GM21367 (cell line): ENCODE results near the gene SMG9.

Experiments used
- ATAC-seq: cut with Tn5 transposase; IDR thresholded peaks from one replicate; pipeline ENCODE4 v1.9.1; 2021; ENCODE audit not compliant: unreplicated experiment

The SMG9 gene, protein sequence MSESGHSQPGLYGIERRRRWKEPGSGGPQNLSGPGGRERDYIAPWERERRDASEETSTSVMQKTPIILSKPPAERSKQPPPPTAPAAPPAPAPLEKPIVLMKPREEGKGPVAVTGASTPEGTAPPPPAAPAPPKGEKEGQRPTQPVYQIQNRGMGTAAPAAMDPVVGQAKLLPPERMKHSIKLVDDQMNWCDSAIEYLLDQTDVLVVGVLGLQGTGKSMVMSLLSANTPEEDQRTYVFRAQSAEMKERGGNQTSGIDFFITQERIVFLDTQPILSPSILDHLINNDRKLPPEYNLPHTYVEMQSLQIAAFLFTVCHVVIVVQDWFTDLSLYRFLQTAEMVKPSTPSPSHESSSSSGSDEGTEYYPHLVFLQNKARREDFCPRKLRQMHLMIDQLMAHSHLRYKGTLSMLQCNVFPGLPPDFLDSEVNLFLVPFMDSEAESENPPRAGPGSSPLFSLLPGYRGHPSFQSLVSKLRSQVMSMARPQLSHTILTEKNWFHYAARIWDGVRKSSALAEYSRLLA

DNA sequence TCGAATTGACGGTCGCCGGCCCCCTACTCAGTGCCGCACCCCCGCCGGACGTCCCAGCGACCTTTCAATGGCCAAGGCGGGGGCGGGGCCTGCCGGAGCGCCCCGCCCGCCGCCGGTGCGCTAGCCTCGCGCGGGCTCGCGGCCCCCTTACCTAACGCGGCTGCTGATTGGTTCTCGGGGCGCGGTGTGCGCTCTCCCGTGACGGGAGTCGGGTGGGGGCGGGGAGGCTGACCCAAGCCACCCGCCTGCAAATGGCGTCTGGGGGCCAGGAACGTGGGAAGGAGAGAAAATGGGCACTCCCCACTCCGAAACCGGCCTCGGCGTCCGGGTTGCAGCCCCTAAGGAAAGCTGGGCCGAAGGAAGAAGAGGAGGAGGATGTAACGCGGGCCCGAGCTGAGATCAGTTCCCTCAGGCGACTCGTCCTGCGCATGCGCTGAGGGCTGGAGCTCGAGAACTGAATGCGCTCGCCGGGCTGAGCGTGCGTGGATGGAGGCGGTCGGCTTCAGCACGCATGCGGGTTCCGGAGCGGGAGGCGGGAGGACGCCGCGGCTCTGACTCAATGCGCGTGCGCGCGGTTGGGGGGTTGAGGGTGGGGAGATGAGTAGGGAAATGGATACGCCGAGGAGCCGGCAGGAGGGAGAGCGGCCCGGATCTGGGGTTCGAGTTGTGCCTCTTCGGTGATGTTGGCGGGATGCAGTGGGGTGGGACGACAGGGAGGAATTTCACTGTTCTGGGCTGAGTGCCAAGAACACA is at the start of gene SMG9:
Gene SMG9, minus strand, starts transcription at position 460 of the 753 bp plus-strand sequence. CDS start 4,221 bp downstream, outside the sequence.
- peak; percentile 37 for ATAC-seq

DNA sequence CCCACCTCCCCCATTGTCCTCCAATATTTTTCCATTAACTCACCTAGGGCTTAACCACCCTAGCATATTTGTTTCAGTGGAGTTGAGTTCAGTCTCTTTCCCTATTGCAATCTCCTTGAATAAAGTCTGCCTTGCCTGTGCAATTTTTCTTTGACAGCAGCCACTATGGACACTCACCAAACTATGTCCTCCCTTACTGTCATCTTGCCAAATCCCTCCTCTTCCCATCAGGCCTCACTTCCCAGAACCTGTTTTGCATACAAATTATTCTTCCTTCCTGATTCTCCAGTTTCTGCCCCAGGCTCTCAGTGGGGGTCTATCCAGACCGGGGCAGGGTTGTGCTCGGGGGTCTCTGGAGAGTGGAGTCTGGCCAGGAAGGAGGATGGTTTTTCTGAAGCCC is 49.7 kb upstream of the SMG9 start:
- ATAC-seq = no peak

DNA sequence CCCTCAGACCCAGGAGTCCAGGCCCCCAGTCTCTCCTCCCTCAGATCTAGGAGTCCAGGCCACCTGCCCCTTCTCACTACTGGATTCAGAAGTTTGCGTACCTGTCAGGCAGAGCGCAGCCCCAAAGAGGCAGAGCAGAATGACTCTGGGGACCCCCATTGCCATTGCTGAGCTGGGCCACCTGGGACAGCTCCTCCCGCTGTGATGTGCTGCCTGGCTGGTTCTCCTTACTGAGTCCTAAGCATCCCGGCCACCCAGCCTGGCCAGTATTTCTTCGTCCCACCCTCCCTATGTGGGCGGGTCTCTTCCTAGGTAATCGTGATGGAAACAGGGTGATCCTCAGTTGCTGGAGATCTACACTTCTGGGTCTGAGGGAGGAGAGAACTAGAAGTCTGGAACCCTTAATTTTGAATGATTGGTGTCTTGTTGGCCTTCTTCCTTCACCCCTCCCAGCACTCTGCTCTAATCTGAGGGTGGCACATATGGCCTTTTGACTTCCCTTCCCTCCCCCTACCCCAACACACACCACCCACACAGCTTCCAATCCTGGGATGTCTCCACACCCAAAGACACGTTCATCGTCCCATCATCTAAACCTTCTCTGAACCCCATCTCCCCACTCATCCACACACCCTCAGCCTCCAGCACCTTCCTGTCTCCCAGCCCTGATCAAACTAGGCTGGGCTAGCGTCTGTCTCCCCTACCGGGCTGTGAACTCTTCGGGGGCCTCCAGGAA is 47.6 kb upstream of the SMG9 start, which contains the start of gene LYPD5:
Gene LYPD5, minus strand, starts transcription at position 232 of the 736 bp plus-strand sequence. Its CDS starts 67 bp downstream, at position 165.
- ATAC-seq = no peak

DNA sequence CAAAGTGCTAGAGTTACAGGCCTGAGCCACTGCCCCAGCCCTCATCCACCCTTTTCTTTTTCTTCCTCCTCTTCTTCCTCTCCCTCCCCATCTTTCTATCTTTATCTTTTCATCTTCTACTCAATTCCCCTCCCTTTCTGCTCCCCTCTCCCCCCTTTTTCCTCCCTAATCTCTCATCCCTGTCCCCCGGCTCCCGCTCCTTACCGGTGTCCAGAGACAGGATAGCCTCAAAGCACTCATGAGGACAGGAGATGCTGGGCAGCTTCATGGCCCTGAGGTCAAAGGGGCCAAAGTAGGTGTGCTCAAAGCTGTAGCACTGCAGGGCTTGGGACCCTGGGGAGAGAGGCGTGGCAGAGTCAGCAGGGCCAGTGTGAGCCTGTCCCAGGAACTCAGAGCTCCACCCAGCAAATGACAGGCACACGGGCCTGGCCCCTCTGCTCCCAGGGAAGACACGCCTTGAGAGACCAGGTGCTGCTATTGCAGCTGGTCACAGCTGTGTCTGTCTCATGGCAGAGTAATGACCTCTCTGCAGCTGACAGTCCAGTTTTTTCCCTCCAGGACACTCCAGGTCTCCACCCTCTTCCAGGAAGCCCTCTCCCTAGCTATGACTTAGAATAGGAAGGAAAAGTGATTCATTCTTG is 44.9 kb upstream of the SMG9 start:
- ATAC-seq = no peak

DNA sequence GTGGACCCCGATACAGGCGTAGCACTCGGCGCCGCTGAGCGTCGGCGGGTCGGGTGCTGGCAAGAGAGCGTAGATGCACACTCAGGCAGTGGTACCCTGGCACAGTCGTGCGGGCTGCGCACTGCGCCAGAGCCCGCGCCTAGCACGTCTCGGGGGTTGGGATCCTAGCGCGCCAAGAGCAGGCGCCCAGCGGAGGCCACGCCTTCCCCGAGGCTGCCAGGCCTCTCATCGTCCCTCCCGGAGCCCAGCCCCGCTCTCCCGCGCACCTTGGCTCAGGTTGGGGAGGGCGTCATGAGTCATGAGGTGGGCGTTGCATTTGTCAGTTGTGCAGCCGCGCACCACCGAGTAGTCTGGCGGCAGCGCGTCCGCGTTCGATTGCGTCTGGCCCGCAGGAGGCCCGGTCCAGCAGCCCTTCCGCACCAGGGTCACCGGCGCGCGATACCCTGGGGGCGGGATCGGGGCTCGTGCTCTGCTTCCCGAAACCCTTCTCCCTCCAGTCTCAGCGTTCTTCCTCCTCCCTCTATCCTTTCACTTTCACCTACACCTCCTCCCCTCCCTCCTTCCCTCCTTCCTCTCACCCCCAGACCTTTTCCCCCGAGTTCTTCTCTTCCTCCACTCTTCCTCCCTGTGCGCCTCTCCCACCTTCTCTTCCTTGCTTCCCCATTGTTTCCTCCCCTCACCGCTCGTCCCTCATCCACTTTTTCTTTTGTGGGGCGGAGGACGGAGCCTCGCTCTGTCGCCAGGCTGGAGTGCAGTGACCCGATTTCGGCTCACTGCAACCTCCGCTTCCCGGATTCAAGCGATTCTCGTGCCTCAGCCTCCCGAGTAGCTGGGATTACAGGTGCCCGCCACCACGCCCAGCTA is 44.0 kb upstream of the SMG9 start:
- ATAC-seq = no peak

DNA sequence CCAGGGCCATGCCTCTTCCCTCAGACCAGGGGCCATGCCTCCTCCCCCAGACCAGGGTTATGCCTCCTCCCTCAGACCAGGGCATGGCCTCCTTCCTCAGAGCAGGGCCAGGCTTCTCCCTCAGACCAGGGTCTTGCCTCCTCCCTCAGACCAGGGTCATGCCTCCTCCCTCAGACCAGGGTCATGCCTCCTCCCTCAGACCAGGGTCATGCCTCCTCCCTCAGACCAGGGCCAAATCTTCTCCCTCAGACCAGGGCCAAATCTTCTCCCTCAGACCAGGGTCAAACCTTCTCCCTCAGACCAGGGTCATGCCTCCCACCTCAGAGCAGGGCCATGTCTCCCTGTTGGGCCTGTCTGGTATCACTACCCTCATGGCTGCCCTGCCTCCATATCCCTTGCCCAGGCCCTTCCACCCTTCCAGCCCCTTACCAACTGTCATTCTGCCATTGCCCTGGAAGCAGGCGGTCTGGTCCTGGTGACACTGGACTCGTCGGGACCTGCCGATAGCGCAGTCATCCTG is 43.3 kb upstream of the SMG9 start:
- ATAC-seq = no peak

DNA sequence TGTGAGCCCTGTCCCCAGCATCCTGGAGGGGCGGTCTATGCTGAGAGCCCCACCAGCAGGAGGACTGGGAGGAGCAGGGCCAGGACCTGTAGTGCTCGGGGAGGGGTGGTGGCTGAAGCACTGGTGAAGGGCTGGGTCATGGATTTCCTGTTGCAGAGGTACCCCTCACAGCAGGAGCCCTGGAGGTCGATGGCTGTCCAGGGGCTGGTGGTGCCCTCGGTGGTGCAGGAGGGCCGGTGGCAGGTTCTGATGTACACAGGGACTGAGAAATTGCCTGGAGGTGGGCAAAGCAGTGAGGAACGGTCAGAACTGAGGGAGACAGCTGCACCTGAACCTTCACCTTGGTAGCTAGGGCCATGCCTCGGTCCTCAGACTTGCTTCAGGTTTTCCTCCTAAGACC is 42.8 kb upstream of the SMG9 start:
- no peak for ATAC-seq

DNA sequence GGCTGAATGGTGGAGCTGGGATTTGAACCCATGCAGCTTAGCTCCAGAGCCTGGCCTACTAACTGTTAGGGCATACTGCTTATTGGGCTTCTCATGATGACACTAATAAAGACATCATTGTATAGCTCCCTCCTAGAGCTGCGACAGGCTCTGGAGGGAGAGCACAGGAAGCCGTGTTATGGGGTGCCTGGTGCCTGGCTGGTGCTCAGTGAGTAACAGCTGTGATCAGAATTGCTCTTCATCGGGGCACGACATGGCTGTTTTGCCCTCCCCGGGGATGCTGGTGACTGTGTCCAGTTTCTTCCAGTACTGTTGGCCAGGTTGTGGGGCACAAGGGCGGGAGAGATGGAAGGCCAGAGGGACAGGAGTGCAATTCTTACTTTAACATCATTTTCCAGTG is 42.4 kb upstream of the SMG9 start:
- no peak for ATAC-seq

DNA sequence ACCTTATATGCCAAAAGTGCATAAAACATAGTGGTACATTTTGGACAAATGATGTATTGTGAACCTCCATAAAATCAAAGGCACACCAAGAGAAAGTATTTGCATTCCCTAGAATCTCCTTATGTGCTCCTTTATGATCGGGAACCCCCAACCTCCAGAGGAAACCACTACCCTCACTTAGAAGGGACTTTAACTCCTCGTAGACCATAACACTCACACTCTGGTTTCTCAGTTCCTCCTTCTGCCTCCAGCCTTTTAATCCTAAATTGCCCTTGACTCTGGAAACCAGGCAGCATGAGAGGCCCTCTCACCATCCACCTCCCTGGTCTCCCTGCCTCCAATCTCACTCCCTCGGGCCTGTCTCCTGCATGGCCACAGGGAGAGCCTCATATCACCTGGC is 35.8 kb upstream of the SMG9 start:
- no peak for ATAC-seq

DNA sequence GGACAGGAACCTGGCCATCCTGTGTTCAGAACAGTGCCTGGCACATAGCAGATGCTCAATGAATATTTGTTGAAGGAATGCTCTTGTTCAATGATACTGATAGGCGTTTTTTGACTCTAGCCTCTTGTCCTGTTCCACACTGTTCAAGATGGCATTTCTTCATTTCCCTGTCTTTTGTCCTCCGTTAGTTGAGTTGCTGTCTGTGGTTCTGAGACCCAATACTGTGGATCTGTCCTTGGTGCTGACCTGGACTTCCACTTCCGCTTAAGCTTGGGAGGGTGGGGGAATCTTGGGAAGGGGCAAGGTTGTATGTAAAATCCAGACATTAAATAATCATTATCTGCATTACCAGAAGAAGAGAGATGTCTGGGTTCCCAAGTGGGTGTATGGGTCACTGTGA is 34.3 kb upstream of the SMG9 start:
- ATAC-seq = no peak

DNA sequence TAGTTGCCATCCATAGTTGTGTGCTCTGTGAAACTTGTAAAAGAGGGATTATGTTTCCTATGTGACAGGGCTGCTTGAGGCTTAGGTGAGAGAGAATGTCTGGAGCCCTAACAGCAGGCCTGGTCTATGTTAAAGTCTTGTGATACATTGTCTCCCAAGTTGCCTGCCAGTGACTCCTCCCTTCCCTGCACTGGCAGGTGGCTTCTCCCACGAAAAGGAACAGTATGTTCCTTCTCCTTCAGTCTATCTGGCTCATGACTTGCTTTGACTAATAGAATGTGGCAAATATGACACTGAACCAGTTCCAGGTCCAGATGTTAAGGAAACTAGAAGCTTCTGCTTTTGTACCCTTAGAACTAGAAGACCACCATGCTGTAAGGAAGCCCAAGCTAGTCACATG is 31.9 kb upstream of the SMG9 start:
- ATAC-seq = no peak

DNA sequence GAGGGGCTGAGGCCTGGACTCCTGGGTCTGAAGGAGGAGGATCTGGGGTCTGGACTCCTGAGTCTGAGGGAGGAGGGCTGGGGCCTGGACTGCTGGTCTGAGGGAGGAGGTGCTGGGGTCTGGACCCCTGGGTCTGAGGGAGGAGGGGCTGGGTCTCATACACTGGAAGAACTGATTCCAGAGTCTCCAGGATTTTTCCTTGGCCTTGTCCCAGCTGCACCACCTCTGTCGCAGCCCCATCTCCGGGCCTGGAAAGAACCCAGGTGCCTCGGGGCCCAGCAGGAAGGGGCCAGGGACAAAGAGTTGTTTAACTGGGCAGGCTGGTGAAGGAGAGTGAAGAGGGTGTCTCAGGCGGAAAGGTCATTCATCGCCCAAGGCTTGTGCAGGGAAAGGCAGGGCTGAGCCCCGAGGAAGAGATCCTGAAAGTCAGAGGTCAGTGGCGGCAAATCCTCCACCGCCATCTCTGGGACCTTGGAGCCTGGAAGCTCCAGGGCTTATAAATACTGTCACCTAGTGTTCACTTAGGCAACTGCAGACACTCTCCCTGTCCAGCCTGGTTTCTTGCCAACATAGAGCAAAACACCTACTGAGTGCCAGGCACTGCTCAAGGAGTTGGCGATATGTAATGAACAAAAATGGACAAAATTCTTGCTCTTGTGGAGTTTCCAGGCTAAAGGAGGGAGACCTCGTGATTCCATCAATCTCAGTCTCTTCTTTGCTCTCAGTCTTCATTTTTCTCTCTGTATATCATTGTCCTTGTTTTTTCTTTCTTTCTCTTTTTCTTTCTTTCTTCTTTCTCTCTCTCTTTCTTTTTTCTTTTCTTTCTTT is 30.4 kb upstream of the SMG9 start:
- no peak for ATAC-seq

DNA sequence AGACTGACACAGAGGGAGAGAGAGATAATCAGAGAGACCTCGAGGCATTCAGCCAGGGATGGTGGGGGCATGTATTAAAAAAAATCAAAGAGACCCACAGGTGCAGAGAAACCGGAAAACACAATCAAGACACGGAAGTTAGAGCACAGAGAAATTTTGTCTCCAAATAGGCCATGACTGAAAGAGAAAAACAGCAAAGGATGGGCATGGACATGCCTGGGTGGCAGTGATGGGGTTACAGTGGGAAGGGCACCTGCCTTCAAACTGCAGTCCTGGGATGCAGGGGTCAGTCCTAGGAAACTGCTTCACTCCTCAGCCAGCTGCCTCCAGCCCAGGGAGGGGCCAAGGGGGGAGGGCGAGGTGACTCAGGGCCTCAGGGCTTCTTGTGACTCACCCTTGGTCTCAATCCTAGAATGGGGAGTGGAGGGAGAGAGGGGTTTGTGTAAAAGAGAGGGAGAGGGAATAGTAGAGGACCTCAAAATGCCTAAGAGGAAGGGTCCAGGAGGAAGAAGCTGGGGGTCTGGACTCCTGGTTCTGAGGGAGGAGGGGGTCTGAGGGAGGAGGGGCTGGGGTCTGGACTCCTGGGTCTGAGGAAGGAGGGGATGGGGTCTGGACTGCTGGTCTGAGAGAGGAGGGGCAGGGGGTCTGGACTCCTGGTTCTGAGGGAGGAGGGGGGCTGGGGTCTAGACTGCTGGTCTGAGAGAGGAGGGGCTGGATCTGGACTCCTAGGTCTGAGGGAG is 29.6 kb upstream of the SMG9 start:
- no peak for ATAC-seq

DNA sequence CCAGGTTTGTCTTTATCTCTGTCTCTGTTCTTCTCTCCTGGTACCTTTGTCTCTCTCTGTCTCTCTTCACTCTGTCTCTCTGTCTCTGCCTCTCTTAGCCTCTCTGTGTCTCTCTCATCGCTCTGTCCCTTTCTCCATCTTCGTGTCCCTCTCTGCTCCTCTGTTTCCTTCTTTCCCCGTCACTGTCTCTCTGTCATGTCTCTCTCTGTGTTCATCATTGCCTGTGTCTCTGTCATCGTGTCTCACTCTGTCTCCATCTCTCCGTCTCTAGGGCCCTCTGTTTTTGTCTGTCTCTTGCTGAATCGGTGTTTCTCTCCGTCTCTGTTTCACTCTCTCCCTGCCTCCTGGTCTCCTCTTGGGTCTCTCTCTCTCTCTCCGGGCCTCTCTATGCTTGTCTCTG is 28.9 kb upstream of the SMG9 start:
- no peak for ATAC-seq

DNA sequence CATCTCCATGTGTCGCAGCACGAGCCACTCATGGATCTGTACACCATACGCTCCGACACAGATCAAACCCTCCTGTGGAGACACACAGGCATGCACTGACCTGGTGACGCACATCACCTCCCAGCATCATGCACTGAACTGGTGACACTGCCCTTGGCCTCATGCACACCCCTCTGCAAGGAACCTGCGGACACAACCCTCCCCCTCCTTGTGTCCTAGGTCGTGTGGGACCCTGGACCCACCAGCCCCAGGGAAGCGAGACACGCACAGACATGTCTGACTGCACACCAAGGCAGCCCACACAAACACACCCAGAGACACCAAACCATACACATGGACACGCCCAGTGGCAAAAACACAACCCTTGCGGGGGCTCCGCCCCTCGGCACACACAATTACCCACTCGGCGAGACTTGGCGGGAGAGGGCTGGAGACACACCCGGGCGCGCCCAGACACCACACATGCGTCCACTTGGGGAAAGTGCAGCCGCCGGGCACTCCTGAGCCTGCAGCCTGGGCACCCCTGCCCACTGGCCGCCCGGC is 28.0 kb upstream of the SMG9 start:
- no peak for ATAC-seq

DNA sequence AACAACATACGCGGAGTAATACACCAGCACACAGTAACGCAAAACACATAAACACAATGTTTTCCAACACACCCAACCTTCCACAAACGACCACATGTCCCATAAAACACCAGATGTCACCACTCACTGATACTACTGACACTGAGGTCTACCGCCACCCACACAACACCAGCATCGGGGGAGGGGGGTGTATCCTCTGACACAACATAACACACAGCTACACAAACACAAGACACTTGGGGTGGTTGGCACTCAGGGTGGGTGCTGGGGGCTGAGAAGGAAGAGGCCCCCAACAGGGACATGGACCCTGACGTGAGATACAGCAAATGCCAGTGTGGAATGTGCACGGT is 27.5 kb upstream of the SMG9 start:
- no peak for ATAC-seq

DNA sequence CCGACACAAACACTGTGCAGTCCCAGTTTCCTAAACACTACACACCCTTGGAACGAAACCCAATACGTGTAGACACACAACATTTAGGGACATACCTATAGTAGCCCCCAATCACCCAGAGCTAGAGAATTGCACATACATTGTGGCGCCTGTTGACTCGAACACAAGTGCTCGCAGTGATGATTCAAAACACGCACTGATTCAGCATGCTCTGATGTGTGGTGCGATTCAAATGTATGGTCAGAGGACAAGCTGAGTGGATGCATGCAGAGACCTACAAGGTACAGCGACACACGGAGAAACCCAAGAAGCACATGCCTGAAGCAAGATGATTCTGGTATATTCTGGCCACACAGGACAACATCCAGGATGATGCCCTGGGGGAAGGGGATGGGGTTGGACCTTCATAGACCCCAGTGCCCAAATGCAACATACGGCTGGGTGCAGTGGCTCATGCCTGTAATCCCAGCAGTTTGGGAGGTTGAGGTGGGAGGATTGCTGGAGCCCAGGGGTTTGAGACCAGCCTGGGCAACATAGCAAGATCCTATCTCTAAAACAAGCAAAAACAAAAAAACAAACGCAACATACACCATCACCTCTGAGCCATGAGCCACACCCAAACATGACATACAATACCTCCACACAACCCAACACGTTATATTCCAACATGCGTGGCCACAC is 27.0 kb upstream of the SMG9 start:
- no peak for ATAC-seq
